HG03575 (cell line): ENCODE measurements around the gene NGFR.

ENCODE experiments used
- ATAC-seq: cut with Tn5 transposase; IDR thresholded peaks from one replicate; pipeline ENCODE4 v1.9.1; 2021; ENCODE audit not compliant: unreplicated experiment, insufficient number of reproducible peaks, low FRiP score; ENCODE audit errors: extremely low read depth

Gene NGFR, protein sequence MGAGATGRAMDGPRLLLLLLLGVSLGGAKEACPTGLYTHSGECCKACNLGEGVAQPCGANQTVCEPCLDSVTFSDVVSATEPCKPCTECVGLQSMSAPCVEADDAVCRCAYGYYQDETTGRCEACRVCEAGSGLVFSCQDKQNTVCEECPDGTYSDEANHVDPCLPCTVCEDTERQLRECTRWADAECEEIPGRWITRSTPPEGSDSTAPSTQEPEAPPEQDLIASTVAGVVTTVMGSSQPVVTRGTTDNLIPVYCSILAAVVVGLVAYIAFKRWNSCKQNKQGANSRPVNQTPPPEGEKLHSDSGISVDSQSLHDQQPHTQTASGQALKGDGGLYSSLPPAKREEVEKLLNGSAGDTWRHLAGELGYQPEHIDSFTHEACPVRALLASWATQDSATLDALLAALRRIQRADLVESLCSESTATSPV

DNA sequence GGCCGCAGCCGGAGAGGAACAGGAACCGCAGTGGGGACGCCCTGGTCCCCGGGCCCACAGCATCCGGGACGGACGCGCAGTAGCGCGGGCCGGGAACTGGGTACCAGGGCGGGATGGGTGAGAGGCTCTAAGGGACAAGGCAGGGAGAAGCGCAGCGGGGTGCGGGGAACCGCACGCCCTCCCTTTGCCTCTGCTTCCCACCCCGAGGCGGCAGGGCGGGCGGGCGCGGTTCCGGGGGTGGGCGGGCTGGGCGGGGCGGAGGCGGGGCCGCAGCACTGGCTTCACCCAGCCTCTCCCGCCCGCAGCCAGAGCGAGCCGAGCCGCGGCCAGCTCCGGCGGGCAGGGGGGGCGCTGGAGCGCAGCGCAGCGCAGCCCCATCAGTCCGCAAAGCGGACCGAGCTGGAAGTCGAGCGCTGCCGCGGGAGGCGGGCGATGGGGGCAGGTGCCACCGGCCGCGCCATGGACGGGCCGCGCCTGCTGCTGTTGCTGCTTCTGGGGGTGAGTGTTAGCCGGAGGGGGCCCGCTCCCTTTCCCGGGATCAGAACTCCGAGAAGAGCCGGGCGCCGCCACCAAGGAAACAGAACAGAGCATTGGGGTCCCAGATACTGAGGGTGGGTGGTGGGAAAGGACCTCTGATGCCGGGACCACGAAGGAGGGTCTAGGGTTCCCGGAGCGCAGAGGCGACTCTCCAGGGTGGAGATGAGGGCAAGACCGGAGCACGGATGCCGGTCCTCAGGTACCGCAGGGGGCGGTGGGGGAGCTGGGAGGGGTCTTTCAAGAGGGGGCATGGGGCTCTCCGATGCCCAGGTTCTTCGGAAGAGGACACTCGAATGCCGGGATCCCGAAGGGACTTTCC is at the start of gene NGFR:
TSS of gene NGFR (plus strand) at position 308 of the 856 bp plus-strand sequence. CDS start at position 433, 125 bp downstream.
- ATAC-seq = no peak

DNA sequence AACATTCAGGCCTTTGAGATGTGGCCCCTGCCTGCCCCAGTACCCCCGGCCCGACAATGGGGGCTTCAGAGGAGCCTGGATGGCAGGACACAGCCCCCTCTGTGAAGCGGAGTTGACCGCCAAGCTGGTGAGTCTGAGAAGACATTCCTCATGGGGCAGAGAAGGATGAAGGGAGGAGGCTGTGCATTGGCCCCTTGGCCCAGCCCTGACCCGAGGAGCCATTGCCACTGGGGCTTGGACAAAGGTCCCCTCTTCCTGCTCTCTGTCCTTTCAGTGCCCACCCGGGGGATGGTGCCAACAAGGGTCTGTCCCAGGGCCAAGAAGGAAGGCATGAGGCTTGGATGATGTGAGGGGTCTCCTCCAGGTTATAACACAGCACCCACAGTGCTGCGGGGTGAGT is 49.5 kb upstream of the NGFR start:
- ATAC-seq = no peak

DNA sequence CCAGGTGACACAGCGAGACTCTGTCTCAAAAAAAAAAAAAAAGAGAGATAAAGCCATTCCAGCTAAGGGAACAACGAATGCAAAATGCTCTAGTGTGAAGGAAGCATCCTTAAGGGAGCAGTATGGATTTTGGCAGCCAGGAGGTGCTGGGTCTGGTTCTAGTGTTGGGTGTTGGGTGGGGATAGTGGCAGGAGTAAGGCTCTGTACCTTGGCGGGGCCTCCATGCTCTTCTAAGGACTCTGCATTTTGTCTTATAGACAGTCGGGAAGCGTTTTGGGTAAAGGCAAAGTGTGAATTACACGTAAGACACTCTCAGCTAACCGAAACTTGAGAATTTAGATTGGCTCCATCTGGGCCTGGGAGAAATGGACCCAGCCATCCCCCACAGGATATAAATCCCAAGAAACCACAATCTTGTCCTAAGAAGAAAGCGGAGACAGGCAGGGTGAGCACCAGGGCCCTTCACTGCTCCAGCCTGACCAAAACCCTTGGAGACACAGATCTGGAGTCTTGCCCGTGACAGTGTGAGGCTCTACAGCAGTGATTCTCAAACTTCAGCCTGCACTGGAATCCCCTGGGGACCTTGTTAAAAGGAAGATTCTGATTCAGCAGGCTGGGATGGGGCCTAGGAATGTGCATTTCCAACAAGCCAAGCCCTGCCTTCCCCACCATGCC is 47.3 kb upstream of the NGFR start:
- ATAC-seq = no peak

DNA sequence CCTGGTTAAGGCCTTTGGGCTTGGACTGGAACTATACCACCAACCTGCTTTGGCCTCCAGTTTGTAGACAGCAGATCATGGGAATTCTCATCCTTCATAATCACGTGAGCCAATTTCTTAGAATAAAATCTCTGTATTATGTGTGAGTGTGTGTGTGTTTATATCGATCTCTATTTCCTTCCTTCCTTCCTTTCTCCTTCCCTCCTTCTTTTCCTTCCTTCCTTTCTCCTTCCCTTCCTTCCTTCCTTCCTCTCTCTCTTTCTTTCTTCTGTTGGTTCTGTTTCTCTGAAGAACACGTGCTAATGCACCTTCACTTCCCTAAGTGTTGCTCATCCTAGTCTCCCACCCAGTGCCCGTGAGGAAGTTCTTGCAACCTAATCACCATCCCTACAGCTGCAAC is 44.9 kb upstream of the NGFR start:
- no peak for ATAC-seq

DNA sequence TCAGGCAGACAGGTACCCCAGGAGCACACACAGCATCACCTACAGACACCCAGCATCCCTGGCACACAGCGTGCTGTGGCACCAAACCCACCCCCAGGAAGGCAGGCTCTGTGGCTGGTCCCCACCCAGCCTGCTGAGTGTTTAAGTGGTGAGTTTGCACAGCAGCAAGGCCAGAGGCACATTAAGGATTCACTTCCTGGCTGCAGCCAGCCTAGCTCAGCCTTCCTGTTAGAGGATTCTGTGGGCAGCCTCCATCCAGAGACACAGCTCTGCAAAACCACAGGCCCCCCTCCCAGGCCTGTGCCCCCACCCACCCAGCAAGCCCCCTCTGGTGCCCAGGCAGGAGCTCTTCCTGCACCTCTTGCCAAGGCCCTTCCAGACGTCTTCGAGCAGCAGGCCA is 44.4 kb upstream of the NGFR start:
- no peak for ATAC-seq

DNA sequence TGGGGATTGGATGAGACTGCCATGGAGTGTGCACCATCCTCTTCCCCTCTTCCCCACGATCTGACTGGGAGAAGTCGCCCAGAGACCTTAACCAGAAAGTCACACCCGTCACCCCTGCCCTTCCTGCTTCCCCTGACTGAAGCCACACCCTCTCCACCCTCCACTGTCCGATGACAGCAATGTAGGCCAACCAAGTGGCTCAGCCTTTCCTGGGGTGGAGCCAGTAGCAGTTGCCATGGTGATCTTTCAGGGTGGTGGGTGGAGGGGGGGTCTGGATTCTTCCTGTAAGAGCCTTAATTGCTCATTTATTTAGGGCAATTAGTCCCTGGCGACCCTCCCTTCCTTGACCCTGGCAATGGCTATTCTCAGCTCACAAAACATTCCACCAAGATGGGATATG is 42.9 kb upstream of the NGFR start:
- no peak for ATAC-seq

DNA sequence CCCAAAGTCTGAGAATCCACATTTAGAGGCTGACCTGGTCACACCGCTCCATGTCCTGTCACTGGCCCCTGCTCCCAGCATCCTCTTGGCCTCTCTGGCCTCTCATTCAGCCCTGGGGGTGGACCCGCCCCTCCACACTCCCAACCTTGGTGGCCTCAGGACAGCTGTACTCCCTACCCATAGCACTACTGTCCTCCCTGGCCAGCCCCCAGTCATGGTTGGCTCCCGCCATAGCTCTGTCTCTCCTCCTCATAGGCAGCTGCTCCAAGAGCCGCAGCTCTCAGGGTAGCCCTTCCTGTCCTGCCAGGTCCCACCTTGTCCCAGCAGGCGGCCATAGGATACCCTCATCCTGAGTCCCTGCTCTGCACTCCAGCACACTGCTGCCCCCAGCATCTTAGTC is 42.4 kb upstream of the NGFR start:
- ATAC-seq = no peak

DNA sequence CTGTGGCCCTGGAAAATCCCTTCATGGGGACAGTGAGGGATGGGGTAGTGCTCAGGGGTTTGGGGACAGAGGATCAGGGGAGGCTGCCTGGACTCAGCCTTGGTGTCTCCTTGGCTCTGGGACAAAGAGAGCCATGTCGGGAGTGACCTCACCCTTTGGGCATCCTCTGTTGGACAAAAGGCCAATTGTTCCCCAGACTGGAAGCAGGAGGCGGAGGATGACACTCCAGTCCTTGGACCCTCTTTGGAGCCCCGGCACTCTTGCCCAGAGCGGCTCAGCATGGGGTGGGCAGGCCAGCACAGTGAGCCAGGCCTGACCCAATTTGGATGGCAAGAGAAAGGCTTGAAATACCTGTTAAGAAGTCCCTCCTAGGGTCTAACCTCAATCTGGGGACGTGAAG is 41.0 kb upstream of the NGFR start:
- ATAC-seq = no peak

DNA sequence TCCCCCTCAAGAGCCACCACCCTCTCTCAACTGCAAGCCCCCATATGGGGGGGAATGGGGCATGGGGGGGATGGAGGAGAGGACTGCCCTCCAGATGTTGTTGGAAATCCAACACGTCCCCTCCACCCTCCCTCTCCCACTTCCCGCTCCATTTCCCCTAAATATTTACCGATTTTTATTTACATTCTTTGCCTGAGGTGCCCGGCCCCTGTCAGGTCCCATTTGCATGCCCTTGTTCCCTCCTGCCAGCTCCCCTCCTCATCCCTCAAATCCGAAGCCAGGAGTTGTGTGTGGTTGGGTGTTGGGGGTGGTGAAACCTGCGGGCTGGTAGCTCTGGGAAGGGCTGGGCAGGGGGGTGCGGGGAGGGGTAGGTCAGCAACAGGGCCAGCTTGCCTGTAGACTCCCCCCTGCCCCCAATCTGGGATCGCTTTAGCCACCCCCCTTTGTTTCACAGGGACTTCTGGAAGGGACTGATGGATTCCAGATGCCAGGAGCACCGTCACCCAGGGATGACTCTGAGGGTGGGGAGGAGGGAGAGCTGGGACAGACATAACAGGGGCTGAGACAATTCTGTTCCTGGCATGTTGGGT is 39.7 kb upstream of the NGFR start:
- ATAC-seq = no peak

DNA sequence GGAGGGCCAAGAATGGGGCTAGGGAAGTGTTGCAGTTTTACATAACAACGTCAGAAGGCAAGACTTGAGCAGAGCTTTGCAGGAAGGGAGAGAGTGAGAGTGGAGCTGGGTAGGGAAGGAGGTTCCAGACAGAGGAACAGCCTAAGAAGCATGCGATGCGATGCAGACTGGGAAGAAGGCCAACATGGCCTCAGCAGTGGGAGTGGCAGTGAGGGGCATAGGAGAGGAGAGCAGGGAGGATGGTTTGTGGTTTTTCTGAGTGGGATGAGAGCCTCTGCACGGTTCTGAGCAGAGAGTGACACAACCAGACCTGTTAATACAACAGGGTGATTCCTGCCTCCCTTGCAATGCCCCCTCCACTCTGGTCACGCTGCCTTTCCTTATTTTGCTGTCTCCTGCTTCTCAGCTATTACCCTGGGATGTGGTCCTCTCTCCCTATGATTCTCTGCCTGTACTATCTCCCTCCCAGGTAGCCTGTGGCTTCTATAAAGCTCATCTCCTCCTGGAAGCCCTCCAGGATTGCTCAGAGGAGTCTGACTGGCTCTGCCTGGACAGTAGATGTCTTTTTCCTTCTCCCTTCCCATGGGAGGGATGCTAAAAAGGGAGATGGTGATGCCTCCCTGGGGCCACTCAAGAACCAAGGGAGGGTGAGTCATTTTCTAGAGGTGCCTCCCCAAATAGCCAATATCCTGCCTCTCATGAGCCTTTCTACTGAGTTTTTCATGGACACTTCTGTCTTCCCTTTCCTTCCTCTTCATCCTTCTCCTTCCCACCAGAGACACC is 38.7 kb upstream of the NGFR start:
- no peak for ATAC-seq

DNA sequence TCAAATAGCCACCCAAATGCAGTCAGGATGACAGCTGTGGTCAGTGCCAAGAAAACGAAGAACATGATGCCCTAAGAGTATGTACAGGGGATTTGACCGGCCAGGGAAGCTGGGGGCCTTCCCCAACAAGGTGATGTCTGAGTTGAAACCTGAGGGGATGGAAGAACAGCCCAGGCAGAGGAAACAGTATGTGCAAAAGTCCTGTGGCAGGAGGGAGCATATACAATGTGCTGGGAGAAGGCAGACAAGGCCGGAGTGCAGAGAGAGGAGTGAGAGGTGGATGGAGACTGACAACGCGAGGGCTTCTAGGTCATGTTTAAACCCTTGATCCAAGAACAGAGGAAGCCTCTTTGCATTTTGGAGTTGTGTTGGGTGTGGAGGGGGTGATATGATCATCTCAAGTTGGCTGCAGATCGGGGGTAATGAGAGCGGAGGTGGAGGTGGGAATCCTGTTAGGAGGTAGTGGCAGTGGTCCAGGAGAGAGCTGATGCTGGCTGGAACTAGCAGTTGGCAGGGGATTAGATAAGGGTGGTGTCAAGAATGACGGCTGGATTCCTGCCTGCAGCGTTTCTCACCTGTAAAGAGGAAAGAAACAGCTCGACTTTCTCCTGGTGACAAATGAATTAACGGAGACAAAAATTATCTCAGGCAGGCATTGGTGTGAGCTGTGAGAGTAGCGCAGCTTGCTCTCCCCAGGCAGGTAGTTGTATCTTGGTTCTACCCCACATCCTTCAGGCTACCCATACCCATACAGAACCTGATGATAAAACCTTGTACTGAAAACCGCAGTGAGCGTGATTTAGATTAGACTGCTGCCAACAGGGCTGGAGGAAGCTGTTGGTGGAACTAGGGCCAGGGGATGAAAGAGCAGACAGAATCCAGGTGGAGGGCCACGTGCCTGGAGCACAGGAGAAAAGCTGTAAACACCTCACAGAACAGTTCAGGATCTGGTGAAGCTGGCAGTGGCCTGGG is 37.2 kb upstream of the NGFR start:
- ATAC-seq = no peak

DNA sequence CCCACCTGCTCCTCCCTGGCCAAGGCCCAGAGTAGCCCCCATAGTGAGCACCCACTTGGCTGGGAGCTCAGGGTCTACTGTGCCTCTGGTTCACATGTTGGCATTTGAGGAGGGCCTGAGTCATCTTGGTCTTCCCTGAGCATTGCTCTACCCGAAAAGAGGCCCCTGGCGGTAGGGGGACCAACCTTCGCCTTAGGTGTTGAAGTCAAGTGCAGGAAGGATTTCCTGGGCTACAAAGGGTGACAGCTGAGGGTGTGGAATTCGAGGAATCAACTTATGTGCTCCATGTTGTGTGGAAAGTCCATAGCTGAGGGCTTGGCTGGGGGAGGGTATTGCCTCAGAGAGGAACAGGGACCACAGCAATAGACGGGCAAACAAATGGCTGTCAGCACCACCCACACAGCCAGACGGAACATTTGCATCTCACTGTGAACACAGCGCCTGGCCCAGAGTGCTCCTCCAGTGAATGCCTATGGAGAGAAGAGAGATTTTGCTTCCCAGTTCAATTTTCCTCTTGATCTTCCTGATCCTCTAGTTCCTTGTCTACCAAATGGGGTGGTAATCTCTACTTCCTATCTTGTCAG is 35.6 kb upstream of the NGFR start:
- ATAC-seq = no peak

DNA sequence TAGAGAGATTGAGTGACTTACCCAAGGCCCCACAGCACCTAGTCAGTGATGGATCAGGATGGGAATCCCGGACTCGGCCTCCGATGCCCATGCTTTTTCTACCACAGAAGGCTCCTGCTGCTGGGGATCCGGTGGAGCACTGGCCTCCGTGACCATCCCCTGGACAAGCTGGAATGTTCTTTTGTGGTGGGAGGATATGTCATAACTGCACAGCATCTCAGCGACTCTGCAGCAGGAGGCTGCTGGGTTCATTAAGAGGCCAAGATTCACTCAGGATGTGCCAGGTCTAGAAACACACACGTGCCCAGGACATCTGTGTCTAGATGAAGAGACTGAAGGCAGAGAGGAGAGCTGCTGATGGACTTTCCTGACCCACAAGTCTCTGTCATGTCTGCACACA is 34.7 kb upstream of the NGFR start:
- no peak for ATAC-seq

DNA sequence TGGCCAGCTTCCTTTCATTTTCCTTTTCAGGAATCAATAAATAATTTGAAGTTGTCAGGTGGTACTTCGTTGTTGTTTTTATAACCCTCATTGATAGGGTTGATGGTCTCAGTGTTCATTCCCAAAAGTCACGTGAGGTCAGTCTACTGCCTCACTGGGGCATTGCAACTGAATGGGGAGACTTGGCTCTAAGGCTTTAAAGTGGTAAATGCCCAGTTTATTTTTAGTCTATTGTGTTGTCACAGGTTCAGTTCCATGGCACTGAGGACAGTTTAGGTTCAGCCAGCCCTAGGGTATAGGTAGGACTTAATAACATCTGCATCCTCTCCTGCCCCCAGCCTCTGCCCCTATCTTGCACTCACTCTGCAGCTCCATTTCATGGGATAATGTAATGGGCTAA is 33.5 kb upstream of the NGFR start:
- ATAC-seq = no peak

DNA sequence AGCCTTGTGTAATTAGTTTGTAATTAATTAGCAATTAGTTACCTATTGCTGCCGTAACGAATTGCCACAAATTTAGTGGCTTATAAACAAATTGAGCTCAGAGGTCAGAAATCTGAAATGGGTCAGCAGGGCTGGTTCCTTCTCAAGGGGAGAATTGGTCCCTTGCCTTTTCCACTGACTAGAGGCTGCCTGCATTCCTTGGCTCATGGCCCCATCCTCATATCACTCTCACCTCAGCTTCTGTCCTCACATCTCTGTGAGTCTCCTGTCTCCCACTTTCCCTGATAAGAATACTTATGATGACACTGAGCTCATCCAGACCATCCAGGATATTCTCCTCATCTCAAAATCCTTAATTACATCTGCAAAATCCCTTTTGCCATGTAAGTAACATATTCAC is 31.0 kb upstream of the NGFR start:
- ATAC-seq = no peak

DNA sequence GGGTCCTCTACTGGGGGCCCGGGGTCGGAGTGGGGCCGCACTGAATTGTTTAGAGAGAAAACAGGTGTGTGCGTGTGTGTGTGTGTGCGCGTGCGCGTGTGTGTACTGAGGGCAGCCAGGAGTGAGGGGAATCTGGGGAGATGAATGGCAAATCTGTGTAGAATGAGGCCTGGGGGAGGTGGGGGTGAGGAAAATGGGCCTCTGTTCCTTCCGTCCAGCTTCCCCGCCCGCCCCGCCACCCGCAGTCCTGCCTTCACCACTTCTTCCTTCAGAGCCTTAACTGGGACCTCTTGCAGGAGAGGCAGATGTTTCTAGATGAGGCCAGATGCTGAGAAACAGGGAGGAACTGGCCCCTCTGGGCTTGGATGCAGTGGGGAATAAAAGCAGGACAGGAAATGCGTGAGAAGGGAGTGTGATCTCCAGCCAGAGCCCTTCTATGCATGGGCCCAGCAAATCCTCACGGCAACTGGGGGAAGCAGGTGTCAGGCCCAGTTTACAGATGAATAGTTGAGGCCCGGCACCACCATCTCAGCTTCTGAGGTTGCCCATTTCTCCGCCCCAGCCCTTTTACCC is 29.7 kb upstream of the NGFR start:
- no peak for ATAC-seq

DNA sequence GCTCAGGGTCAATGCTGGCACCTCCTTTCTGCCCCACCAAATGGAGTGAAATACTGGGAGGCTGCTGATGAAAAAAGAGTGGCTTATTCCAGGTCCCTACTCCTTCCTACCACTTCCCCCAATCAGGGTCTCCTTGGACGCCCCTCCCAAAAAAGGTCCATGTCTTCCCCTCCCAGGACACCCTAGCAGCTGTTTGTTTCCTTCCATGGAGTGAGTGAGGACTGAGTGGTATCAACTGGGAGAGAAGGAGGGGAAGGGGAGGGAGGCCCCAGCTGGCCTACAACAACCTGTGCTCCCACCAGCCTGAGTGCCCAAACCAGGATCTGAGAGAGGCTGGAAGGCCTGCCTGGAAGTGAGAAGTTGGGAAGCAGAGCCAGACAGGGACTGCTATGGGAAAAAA is 28.7 kb upstream of the NGFR start:
- no peak for ATAC-seq
